ENCODE results near the gene ADGRV1.

DNA sequence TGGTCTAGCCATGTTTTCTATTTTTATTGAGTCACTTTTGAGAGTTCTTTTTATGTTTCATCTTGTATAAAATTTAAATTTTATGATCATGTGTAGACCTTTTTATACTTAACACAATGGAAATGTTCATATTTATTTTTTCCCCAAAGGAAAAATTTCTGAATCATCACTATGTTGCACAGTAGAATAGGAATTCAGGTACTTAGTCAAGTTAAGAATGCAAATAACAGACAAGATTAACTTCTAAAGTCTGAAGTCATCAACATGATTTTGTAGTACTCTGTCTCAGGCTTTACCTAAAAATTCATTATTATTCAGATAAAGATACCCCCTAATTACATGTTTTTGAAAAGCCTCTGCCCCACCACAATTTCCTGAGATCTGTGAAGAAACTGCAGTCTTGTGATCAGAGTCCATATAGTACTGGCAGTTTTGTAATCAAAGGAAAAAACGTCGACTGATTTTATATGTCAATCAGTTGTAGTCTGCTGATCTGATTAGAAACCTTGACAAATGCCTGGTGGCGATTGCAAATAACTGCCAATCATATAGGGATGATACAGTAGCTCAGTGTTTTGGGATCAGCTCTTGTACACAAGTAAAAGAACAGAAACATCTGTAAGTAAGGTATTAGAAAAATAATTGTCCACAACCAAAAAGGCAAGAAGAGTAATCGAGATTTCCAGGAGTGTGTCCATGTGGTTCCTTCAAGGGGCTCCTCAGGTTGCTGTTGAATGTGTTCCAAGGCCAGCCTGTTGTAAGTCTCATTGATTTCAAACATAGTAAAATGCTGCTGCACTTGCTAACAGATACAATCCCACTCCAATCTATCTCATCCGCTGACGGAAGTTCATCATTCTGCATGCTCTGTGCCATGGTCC, 472.2 kb downstream of the ADGRV1 start:
- TF ChIP-seq EP300 (IDR thresholded peaks at IDR 0.05; ENCODE audit: borderline replicate concordance) (no peak), USF1 (IDR thresholded peaks at IDR 0.05) (no peak), EGR1 (IDR thresholded peaks at IDR 0.05) (no peak), TAF1 (IDR thresholded peaks at IDR 0.05; ENCODE audit: low read depth) (no peak), REST (IDR thresholded peaks at IDR 0.05; ENCODE audit: low read depth) (no peak), YY1 (IDR thresholded peaks at IDR 0.05; ENCODE audit: low read depth) (no peak), CEBPB (IDR thresholded peaks at IDR 0.05) (no peak), NFIC (IDR thresholded peaks at IDR 0.05) (no peak), RAD21 (IDR thresholded peaks at IDR 0.05; ENCODE audit: low read depth) (no peak), FOXM1 (IDR thresholded peaks at IDR 0.05; ENCODE audit: borderline replicate concordance, low read depth) (no peak), MAX (IDR thresholded peaks at IDR 0.05) (no peak), CREB1 (IDR thresholded peaks at IDR 0.05; ENCODE audit: low read depth) (no peak)
